ENCODE results near the gene MKNK1. TPM values are rescaled to one million over a fixed set of nuclear protein-coding genes. Genes with fewer than 3 reads are reported as not detected.

Gene MKNK1
- total RNA-seq, 1 experiment from 2014 or later, result 40.1 TPM

DNA sequence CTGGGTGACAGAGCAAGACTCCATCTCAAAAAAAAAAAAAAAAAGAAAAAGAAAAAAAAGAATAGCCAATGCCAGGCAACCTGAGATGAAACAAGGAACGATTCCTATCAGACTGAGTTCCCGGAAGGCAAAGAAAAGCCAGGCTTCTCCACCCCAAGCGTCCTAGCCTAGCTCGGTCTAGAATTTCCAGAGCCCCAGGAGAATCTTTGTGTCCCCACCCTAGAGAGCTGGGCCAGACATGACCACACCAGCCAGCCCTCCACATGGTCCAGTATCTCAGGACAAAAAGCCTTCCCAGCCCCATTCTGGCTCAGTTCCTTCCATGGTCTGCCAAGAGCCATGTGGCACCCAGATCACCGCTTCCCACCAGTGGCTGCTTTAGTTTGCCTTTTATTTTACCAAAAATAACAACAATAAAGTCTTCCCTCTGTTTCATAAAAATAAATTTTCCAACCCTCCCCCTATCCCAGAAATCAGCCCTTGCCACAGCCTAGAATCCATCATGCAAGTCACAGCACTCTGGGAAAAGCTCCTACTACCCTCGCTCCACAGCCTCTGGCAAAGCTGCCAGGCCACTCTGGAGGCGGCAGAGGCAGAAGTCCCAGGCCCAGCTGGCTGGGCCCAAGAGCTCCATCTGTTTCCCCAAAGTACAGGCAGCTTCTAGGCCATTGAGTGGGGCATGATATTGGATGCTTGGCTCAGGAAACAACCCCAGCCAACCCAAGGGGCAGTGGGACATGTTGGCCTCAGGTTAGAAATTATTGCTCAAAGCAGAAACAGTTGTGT lies 3.5 kb upstream of the MKNK1 start:
- Histone ChIP-seq H3K27me3 (ENCODE audit: control insufficient read depth, insufficient read depth, low read length) (no peaks in the 10 kb centered on the region), H3K27ac (ENCODE audit: low read length) (no peak overlapping the region), H3K4me3 (ENCODE audit: low read depth in 2 of 2, low read length in 2 of 2) (no peak overlapping the region), H3K36me3 (ENCODE audit: control insufficient read depth, insufficient read depth, low read length) (no peaks in the 10 kb centered on the region), H3K9me3 (ENCODE audit: control insufficient read depth, insufficient read depth, low read depth, low read length) (no peaks in the 10 kb centered on the region), H3K4me1 (ENCODE audit: control insufficient read depth, insufficient read depth, low read length) (peaks cover 16% of the 10 kb centered on the region)
- DNase-seq (ENCODE audit: low read depth, low spot score), result no peak
- CTCF ChIA-PET, result no interaction called here
- no peak for ATAC-seq
- in situ Hi-C loops (cut with HindIII; ENCODE audit: low pct_unique_long_range_greater_than_20kb, low sequenced_read_pairs), result no loop called here
- intact Hi-C loops (cut with micrococcal nuclease; ENCODE audit: unreplicated experiment), result no loop called here
- no peak for TF ChIP-seq POLR2AphosphoS5 (IDR thresholded peaks at IDR 0.05; ENCODE audit: low read depth, low read length)
- TF ChIP-seq SIN3A (IDR thresholded peaks at IDR 0.05; ENCODE audit: borderline replicate concordance, insufficient read depth, low read depth, low read length), result no peak
- no peak for TF ChIP-seq TCF7L2 (IDR thresholded peaks at IDR 0.05; ENCODE audit: low read depth, low read length)
- TF ChIP-seq CTCF (IDR thresholded peaks at IDR 0.05), result no peak
- no peak for TF ChIP-seq REST (IDR thresholded peaks at IDR 0.05; ENCODE audit: insufficient read depth in 1 of 2, low read depth in 2 of 2, low read length in 1 of 2)
- POLR2A ChIA-PET, result no interaction called here
- no TSS peak for BruUV-seq (replicated peaks)

- in situ Hi-C loops (cut with HindIII; ENCODE audit: low pct_unique_long_range_greater_than_20kb, low sequenced_read_pairs), result no loop called here
- ATAC-seq, result no peak
These were observed 2.3 kb upstream of the MKNK1 start for GRCh38 chr1:46606255-46606965.

More at GRCh38 chr1:46606255-46606965, 2.3 kb upstream of the MKNK1 start:
- Histone ChIP-seq H3K27me3 (ENCODE audit: control insufficient read depth, insufficient read depth, low read length) (no peaks in the 10 kb centered on the region), H3K4me3 (ENCODE audit: low read depth in 2 of 2, low read length in 2 of 2) (no peak overlapping the region), H3K4me1 (ENCODE audit: control insufficient read depth, insufficient read depth, low read length) (peaks cover 16% of the 10 kb centered on the region), H3K36me3 (ENCODE audit: control insufficient read depth, insufficient read depth, low read length) (no peaks in the 10 kb centered on the region), H3K9me3 (ENCODE audit: control insufficient read depth, insufficient read depth, low read depth, low read length) (no peaks in the 10 kb centered on the region), H3K27ac (ENCODE audit: low read length) (no peak overlapping the region)
- intact Hi-C loops (cut with micrococcal nuclease; ENCODE audit: unreplicated experiment), result no loop called here
- CTCF ChIA-PET, result no interaction called here
- POLR2A ChIA-PET, result no interaction called here
- DNase-seq (ENCODE audit: low read depth, low spot score), result no peak
- TF ChIP-seq CTCF (IDR thresholded peaks at IDR 0.05), result no peak
- TF ChIP-seq SIN3A (IDR thresholded peaks at IDR 0.05; ENCODE audit: borderline replicate concordance, insufficient read depth, low read depth, low read length), result no peak
- no peak for TF ChIP-seq POLR2AphosphoS5 (IDR thresholded peaks at IDR 0.05; ENCODE audit: low read depth, low read length)
- TF ChIP-seq TCF7L2 (IDR thresholded peaks at IDR 0.05; ENCODE audit: low read depth, low read length), result no peak
- TF ChIP-seq REST (IDR thresholded peaks at IDR 0.05; ENCODE audit: insufficient read depth in 1 of 2, low read depth in 2 of 2, low read length in 1 of 2), result no peak
- BruUV-seq (replicated peaks), result no TSS peak
